NCI-H2171 (cell line): ENCODE measurements around the gene TSHR.
"Not testable (repeated sequence)": the region's sequence is repeated elsewhere in the genome, so short reads cannot be mapped to it uniquely, and the experiment has no call there.

Experiments used
- DNase-seq: peaks from one replicate; lab custom pipeline; 2025; lab: John Stamatoyannopoulos, UW

The TSHR gene

GRCh38 chr14:80951491-80951890 is 3.9 kb upstream of the TSHR start:
- DNase-seq, result no peak

DNA sequence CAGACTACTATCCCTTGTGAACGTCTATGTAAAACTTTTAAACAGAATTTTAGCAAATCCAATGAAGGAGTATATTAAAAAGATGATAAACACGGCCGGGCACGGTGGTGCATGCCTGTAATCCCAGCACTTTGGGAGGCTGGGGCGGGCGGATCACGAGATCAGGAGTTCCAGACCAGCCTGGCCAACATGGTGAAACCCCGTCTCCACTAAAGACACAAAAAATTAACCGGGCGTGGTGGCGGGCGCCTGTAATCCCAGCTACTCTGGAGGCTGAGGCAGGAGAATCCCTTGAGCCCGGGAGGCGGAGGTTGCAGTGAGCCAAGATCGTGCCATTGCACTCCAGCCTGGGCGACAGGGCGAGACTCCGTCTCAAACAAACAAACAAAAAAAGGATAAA is 2.2 kb upstream of the TSHR start:
- not testable (repeated sequence) for DNase-seq

GRCh38 chr14:80954687-80955299 is 628 bp upstream of the TSHR start:
- DNase-seq, result peak; percentile 89

DNA sequence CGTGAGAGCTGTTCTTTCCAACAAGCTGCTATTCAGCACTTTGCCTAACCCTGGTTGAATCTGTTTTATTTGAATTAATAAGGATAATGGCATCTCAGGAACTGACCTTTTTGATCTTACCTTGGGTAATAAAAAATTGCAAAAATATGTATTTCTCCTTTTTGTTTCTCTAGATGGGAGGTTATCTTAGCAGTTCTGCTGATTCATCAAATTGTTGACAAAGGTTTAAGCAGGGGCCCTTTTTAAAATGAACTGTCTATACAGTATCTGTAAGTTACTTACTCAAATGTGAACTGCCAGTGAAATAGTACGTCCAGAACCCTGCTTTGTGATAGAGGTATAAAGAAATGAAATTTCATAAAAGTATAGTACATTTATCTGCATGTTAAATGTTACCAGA is 681 bp downstream of the TSHR start:
- no peak for DNase-seq

DNA sequence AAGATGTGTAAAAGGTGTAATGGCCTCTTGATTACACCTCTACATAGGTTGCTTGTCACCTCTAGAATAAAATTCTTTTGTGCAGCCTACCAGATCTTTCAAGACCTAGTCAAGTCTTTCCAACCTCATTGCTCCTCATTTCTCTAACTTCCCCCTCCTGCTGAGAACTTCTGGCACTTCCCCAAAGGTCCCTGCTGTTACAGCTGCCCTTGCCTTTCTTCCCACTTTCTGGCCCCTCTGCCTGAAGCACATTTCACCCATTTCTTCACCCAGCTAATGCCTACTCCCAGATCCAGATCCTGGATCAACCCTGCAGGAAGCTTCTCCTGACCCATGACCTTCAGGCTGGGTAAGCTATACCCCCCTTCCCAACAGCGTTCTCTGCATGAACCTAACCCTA is 1.5 kb downstream of the TSHR start:
- peak; percentile 44 for DNase-seq

GRCh38 chr14:80957613-80958012 is 2.2 kb downstream of the TSHR start:
- DNase-seq, result no peak

GRCh38 chr14:80958226-80958625 is 2.8 kb downstream of the TSHR start:
- DNase-seq, result no peak

GRCh38 chr14:80958939-80959338 is 3.5 kb downstream of the TSHR start:
- DNase-seq, result no peak

DNA sequence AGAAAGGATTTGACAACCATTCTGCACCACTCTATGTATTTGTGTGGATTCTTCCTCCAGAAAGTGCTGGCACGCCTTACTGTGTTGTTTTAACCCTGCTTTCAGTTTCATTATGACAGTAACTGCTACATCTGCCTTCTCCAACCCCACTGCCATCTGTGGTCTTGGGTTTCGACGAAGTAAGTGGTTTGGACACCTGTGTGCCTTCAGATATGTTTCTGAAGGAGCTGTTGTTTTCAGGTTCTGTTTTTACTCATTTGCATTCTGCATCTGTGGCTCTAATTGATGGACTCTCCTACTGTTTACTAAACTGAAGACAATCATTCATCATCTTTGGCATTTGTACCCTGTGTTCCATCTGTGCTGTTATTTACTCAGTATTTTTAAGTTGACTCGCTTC is 4.1 kb downstream of the TSHR start:
- peak; percentile 98 for DNase-seq

GRCh38 chr14:80965037-80965436 is 9.6 kb downstream of the TSHR start:
- no peak for DNase-seq

- peak; percentile 93 for DNase-seq
Observed at GRCh38 chr14:80973931-80974641, 18.7 kb downstream of the TSHR start.

- DNase-seq, result no peak
Observed at GRCh38 chr14:80974679-80975078, 19.3 kb downstream of the TSHR start.

- no peak for DNase-seq
Observed at GRCh38 chr14:80977221-80977620, 21.8 kb downstream of the TSHR start.

GRCh38 chr14:80978403-80978802 is 23.0 kb downstream of the TSHR start:
- DNase-seq, result no peak

DNA sequence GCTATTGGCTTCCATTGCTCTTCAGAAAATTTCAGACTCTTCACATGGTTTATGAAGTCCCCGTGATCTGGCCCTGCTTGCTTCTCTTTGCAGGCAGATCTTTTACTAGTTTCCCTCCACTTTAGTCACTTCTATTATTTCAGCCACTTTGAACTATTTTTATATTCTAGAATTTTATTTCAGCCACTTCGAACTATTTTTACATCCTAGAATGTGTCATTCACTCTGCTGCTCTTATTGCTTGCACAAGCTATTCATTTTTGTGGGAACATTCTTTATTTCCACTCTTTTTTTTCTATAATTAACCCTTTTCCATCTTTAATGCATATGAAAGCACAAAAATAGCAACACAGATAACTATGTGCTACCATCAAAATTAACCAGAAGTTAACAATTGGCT is 24.5 kb downstream of the TSHR start:
- no peak for DNase-seq

GRCh38 chr14:80981156-80981555 is 25.7 kb downstream of the TSHR start:
- no peak for DNase-seq

DNA sequence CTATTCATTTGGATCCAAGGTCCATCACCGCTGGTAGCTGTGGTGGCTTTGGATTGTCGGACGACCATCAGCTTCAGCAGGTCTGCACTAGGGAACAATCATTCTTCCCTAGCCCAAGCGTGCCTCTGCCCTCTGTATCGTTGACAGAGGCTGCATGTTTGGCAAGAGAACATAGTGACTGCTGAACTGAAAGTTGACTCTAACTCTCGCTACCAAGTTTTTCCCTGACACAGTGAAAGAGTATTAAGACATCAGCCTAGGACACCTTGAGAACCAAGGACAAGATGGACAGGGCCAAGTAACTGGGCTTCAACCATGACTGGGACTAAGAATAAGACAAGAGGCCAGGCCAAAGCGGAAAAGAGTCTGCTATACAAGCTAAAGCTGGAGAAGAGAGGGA is 26.3 kb downstream of the TSHR start:
- no peak for DNase-seq

DNA sequence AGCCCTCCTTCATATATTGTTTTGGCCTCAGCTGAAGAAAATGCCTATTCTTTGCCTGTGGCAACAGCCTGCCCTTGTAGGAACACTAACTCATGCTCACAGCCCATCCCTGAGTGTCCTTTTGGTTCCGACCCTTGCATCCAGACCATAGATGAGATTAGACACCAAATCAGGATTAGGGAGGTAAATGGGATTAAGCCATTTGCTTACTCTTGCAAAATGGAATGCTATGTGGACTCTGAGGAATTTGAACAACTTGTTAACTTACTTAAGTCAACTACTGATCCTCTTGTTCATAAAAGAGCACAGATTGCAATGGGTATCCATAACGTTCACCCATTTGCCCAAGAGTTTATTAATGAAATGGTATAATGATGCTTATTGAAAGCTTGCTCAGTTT is 27.3 kb downstream of the TSHR start:
- no peak for DNase-seq

DNA sequence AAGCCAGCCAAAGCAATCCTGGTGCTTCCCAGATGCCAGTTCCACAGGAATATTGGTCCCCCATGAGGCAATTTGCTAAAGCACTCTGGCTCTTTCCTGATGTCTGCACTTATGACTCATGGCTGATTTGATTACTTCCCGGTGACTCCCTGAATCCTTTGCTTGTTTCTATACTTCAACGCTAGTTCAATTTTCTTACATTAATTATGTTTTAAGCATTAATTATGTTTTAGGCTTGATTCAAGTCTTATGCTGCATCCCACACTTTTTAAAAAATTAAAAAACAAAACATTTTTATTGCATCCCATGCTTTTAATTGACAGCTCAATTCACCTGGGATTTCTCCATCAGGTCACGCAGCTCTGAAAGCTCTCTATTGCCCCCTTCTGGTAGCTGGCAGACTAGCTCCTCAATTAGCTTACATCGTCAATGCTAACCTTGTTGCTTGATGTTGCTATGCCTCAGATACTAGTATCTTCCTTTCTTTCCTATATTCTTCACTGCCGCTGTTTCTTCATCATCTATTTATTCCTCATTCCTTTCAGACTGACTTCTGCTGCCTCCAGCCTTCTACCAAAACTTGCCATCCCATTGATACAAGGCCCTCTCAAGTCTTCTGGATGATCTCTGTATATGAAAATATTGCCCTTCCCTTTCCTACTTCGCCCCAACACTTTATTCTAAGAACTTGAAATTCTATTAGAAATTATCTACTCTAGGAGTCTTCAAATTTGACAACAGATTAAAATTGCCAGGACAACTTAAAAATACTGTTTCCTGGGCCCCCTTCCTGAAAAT is 32.0 kb downstream of the TSHR start:
- DNase-seq, result peak; percentile 95

DNA sequence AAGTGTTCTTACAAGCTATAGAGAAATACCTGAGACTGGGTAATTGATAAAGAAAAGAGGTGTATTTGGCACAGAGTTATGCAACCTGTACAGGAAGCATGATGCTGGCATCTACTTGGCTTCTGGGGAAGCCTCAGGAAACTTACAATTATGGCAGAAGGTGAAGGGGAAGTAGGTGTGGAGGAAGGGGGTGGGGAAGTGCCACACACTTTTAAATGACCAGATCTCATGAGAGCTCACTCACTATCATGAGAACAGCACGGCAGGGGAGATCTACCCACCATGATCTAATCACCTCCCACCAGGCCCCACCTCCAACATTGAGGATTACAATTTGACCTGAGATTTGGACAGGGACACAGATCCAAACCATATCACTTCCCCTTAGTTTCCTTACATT is 32.8 kb downstream of the TSHR start:
- DNase-seq, result no peak

DNA sequence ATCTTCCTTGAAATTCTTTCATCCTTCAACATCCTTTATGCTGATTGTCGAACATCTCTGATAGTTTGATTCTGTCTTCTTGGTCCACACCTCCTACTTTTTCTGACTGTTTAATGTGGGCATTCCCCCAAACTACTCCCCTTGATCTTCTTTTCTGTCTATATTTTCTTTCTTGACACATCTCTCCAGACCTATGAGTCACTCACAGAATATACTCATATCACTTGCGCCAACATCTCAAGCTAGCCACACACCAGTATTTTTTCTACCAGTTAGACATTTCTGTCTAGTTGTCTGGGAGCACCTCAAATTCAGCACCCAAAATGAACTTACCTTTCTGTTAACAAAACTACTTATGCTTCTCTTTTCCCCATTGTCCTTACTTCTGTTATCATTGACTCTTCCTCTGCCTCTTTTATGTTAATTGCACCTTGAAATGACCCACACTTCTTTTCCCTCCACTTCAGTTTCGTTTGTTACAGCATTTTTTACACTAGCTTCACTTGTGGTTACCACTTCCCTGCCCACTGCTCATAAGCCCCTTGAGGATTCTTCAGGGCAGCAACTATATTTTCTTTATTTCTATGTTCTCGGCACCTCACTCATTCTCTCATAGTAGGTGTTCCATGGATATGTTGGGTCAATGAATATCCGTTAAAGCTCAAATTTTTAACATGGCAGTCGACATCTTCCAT is 33.5 kb downstream of the TSHR start:
- DNase-seq, result no peak

DNA sequence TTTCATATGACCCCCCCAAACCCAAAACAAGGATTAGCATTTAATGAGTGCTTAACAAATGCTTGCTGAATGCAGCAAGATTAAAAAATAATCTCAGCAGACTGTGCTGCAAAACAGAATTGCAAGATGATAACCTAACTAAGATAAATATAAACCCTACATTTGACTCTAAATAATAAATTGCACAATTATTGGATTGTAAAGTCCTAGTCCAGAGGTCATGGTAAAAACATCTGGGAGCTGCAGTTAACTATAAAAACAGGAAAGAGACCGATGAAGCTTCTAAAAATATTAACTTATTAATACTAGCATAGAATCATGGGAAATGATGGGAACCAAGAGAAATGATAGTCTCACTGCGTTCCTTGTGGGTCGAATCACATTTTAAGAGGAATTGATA is 37.2 kb downstream of the TSHR start:
- no peak for DNase-seq
